ENCODE data around the gene RLN3. TPM values are rescaled to one million over a fixed set of nuclear protein-coding genes. Genes with fewer than 3 reads are reported as not detected.

Gene RLN3
- total and polyA plus RNA-seq, 2 of the 8 experiments (the other 6 are each of a cell fraction or from before 2014, with no cell fraction given) = not detected

GRCh38 chr19:13996928-13997630 is 30.9 kb upstream of the RLN3 start:
- peaks cover 6% of the 10 kb centered on the region; the same call in 1 of the 2 replicates for H3K79me1 ChIP-seq (ENCODE audit: low read depth, low read length)
- ChIA-PET CTCF (ENCODE audit: partially characterized antibody) (interaction anchor here (1.9 kb wide), 1 partner anchor 18 kb away, joined by 5 read pairs; no protein-coding TSS in a partner anchor), POLR2A (ENCODE audit: partially characterized antibody) (interaction anchor here (0.9 to 4.7 kb wide), 2 partner anchors 9 to 41 kb away, joined by 3 to 16 read pairs; partner anchors contain the start of gene RFX1)
- H2BK5ac ChIP-seq (ENCODE audit: low read depth, low read length) = no peak overlapping the region
- H3K23me2 ChIP-seq (ENCODE audit: low read depth, low read length) = no peaks in the 10 kb centered on the region
- no peak overlapping the region for H2AK5ac ChIP-seq (ENCODE audit: low read depth, low read length)
- no peak overlapping the region for H3K27ac ChIP-seq (ENCODE audit: low read depth, low read length)
- no peak overlapping the region for H2AFZ ChIP-seq (ENCODE audit: low read length)
- 91% methylated on average over 20 of the region's 22 CpGs; no CpG with 5 or more reads in 1 of the 2 experiments for WGBS, 2 experiments (ENCODE audit: extremely low coverage in 1 of 2, insufficient coverage in 1 of 2, insufficient read length in 1 of 2, insufficient replicate concordance in 2 of 2, low coverage in 1 of 2, low lambda C conversion rate in 2 of 2, missing lambda C conversion rate in 1 of 2)
- H3K14ac ChIP-seq (ENCODE audit: insufficient read length) = no peak overlapping the region
- no peak overlapping the region for H3K4me2 ChIP-seq (ENCODE audit: insufficient read depth in 1 of 2, low read depth in 2 of 2, low read length in 2 of 2)
- no peak overlapping the region for H2BK120ac ChIP-seq (replicated peaks; ENCODE audit: low read depth, low read length)
- no peak overlapping the region for H2BK20ac ChIP-seq (ENCODE audit: low read length)
- no peaks in the 10 kb centered on the region; a peak in 1 of 7 replicates for H3K4me1 ChIP-seq (replicated peaks in 1 of 4; ENCODE audit: control insufficient read depth in 3 of 4, insufficient read depth in 4 of 4, low read length in 3 of 4)
- H4K91ac ChIP-seq (replicated peaks; ENCODE audit: insufficient read length, low read length) = no peak overlapping the region
- H2BK12ac ChIP-seq (ENCODE audit: low read depth, low read length) = no peak overlapping the region
- no peak for FAIRE-seq
- H3K27me3 ChIP-seq (replicated peaks in 1 of 4; ENCODE audit: control insufficient read depth in 3 of 4, extremely low read depth in 1 of 4, insufficient read depth in 3 of 4, low read length in 3 of 4) = no peaks in the 10 kb centered on the region
- H3K4ac ChIP-seq (replicated peaks; ENCODE audit: insufficient read length, low read depth, low read length) = no peak overlapping the region
- no peak overlapping the region for H3K4me3 ChIP-seq (ENCODE audit: extremely low read depth in 1 of 4, insufficient read depth in 2 of 4, low read depth in 3 of 4, low read length in 4 of 4)
- no peak overlapping the region for H3K18ac ChIP-seq (ENCODE audit: extremely low read depth, low read length)
- H4K8ac ChIP-seq (ENCODE audit: extremely low read depth, insufficient read depth, low read length) = peak overlapping the region; percentile 22; the same call in 1 of the 2 replicates
- H3K23ac ChIP-seq (ENCODE audit: insufficient read length) = no peak overlapping the region
- H4K20me1 ChIP-seq (replicated peaks in 1 of 2; ENCODE audit: control insufficient read depth in 1 of 2, insufficient read depth in 2 of 2, low read length in 2 of 2) = peaks cover 3% of the 10 kb centered on the region in 2 experiments
- no peak overlapping the region for H2BK15ac ChIP-seq (ENCODE audit: low read length)
- no peak overlapping the region for H4K5ac ChIP-seq (ENCODE audit: insufficient read length, low read depth, low read length)
- no peak overlapping the region; a peak in 1 of 7 replicates for H3K9ac ChIP-seq (replicated peaks in 1 of 4; ENCODE audit: extremely low read depth in 1 of 4, low read depth in 3 of 4, low read length in 3 of 4)
- H3K9me3 ChIP-seq (ENCODE audit: insufficient read depth in 2 of 2, low read depth in 1 of 2, low read length in 1 of 2) = peaks cover 6 to 12% of the 10 kb centered on the region in 2 experiments; a peak in 3 of 4 replicates
- no peak overlapping the region for H3K56ac ChIP-seq (replicated peaks; ENCODE audit: insufficient read length, low read depth, low read length)
- H3K79me2 ChIP-seq (ENCODE audit: control insufficient read depth in 1 of 2, insufficient read depth in 2 of 2, low read length in 2 of 2) = no peaks in the 10 kb centered on the region; a peak in 1 of 4 replicates
- peaks cover 0 to 7% (median 0%) of the 10 kb centered on the region in 4 experiments; a peak in 4 of 8 replicates for H3K36me3 ChIP-seq (ENCODE audit: control insufficient read depth in 2 of 4, insufficient read depth in 4 of 4, low read length in 3 of 4)
- DNase-seq (ENCODE audit: low read depth in 1 of 2, low spot score in 2 of 2) = no peak
- TF ChIP-seq CHD1 (IDR thresholded peaks at IDR 0.05; ENCODE audit: low read depth, low read length) (no peak), HDAC6 (IDR thresholded peaks at IDR 0.05; ENCODE audit: low read depth, low read length) (no peak), BRCA1 (IDR thresholded peaks at IDR 0.05; ENCODE audit: low read depth, low read length) (no peak), BACH1 (IDR thresholded peaks at IDR 0.05; ENCODE audit: low read length) (no peak), YY1 (IDR thresholded peaks at IDR 0.05; ENCODE audit: low read depth, low read length) (no peak), JUN (IDR thresholded peaks at IDR 0.05; ENCODE audit: low read depth, low read length) (no peak), MAX (IDR thresholded peaks at IDR 0.05) (no peak)
- TF ChIP-seq, protein P1, sequence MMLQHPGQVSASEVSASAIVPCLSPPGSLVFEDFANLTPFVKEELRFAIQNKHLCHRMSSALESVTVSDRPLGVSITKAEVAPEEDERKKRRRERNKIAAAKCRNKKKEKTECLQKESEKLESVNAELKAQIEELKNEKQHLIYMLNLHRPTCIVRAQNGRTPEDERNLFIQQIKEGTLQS (IDR thresholded peaks at IDR 0.05; ENCODE audit: insufficient read depth, low read depth, low read length) = no peak
- TF ChIP-seq, protein P2, sequence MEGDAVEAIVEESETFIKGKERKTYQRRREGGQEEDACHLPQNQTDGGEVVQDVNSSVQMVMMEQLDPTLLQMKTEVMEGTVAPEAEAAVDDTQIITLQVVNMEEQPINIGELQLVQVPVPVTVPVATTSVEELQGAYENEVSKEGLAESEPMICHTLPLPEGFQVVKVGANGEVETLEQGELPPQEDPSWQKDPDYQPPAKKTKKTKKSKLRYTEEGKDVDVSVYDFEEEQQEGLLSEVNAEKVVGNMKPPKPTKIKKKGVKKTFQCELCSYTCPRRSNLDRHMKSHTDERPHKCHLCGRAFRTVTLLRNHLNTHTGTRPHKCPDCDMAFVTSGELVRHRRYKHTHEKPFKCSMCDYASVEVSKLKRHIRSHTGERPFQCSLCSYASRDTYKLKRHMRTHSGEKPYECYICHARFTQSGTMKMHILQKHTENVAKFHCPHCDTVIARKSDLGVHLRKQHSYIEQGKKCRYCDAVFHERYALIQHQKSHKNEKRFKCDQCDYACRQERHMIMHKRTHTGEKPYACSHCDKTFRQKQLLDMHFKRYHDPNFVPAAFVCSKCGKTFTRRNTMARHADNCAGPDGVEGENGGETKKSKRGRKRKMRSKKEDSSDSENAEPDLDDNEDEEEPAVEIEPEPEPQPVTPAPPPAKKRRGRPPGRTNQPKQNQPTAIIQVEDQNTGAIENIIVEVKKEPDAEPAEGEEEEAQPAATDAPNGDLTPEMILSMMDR (IDR thresholded peaks at IDR 0.05; ENCODE audit: control extremely low read depth in 1 of 3, insufficient read depth in 1 of 3, low read depth in 1 of 3, low read length in 3 of 3) = no peak
